Measurements from ENCODE around the gene RFC2.

RFC2 gene

GRCh38 chr7:74222851-74223710 is 31.1 kb downstream of the RFC2 start:
- no peaks in the 10 kb centered on the region for H3K27me3 ChIP-seq (ENCODE audit: insufficient read depth, low read length, poor library complexity)
- TF ChIP-seq, protein P1, sequence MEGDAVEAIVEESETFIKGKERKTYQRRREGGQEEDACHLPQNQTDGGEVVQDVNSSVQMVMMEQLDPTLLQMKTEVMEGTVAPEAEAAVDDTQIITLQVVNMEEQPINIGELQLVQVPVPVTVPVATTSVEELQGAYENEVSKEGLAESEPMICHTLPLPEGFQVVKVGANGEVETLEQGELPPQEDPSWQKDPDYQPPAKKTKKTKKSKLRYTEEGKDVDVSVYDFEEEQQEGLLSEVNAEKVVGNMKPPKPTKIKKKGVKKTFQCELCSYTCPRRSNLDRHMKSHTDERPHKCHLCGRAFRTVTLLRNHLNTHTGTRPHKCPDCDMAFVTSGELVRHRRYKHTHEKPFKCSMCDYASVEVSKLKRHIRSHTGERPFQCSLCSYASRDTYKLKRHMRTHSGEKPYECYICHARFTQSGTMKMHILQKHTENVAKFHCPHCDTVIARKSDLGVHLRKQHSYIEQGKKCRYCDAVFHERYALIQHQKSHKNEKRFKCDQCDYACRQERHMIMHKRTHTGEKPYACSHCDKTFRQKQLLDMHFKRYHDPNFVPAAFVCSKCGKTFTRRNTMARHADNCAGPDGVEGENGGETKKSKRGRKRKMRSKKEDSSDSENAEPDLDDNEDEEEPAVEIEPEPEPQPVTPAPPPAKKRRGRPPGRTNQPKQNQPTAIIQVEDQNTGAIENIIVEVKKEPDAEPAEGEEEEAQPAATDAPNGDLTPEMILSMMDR (IDR thresholded peaks at IDR 0.05; ENCODE audit: borderline replicate concordance, extremely low read depth, low read length, poor library complexity, severe bottlenecking), result no peak
- no peak for TF ChIP-seq EZH2 (IDR thresholded peaks at IDR 0.05; ENCODE audit: borderline replicate concordance, low read depth, low read length, severe bottlenecking)
- ATAC-seq (ENCODE audit: insufficient read depth, low read depth) (no peak; the same call in 2 of the 3 replicates), DNase-seq (no peak)
- no peak overlapping the region for H3K4me3 ChIP-seq (ENCODE audit: low read depth in 1 of 2, low read length in 2 of 2)
- no peak overlapping the region for H3K4me2 ChIP-seq (ENCODE audit: insufficient read depth, low read length)
- no peaks in the 10 kb centered on the region for H3K9me3 ChIP-seq (ENCODE audit: insufficient read depth, low read length, severe bottlenecking)
- H4K20me1 ChIP-seq (ENCODE audit: insufficient read depth, low read length), result no peaks in the 10 kb centered on the region
- no peak overlapping the region for H3K9ac ChIP-seq (ENCODE audit: low read depth, low read length)
- no peaks in the 10 kb centered on the region for H3K79me2 ChIP-seq (ENCODE audit: insufficient read depth, low read length)
- peaks cover 33% of the 10 kb centered on the region for H3K36me3 ChIP-seq (ENCODE audit: insufficient read depth, low read length)
- peak overlapping the region; percentile 64 for H3K27ac ChIP-seq (ENCODE audit: low read length)
- H3K4me1 ChIP-seq (ENCODE audit: insufficient read depth, low read length), result peaks cover 33% of the 10 kb centered on the region
- H2AFZ ChIP-seq (ENCODE audit: low read depth, low read length), result no peak overlapping the region

- no peak for TF ChIP-seq EZH2 (IDR thresholded peaks at IDR 0.05; ENCODE audit: borderline replicate concordance, low read depth, low read length, severe bottlenecking)
- TF ChIP-seq, protein P1 (IDR thresholded peaks at IDR 0.05; ENCODE audit: borderline replicate concordance, extremely low read depth, low read length, poor library complexity, severe bottlenecking), result no peak
- H3K36me3 ChIP-seq (ENCODE audit: insufficient read depth, low read length), result peaks cover 26% of the 10 kb centered on the region
- no peak overlapping the region for H2AFZ ChIP-seq (ENCODE audit: low read depth, low read length)
- no peaks in the 10 kb centered on the region for H3K79me2 ChIP-seq (ENCODE audit: insufficient read depth, low read length)
- H3K9ac ChIP-seq (ENCODE audit: low read depth, low read length), result no peak overlapping the region
- H3K4me3 ChIP-seq (ENCODE audit: low read depth in 1 of 2, low read length in 2 of 2), result no peak overlapping the region
- no peak for ATAC-seq (ENCODE audit: insufficient read depth, low read depth)
- peak overlapping the region; percentile 66 for H3K27ac ChIP-seq (ENCODE audit: low read length)
- H3K27me3 ChIP-seq (ENCODE audit: insufficient read depth, low read length, poor library complexity), result no peaks in the 10 kb centered on the region
- H3K4me2 ChIP-seq (ENCODE audit: insufficient read depth, low read length), result no peak overlapping the region
- H3K4me1 ChIP-seq (ENCODE audit: insufficient read depth, low read length), result peaks cover 45% of the 10 kb centered on the region
- no peak for DNase-seq
- H4K20me1 ChIP-seq (ENCODE audit: insufficient read depth, low read length), result no peaks in the 10 kb centered on the region
- H3K9me3 ChIP-seq (ENCODE audit: insufficient read depth, low read length, severe bottlenecking), result no peaks in the 10 kb centered on the region
These were observed 32.5 kb downstream of the RFC2 start for GRCh38 chr7:74221713-74222112.

- H3K36me3 ChIP-seq (ENCODE audit: insufficient read depth, low read length), result peaks cover 11% of the 10 kb centered on the region
- H4K20me1 ChIP-seq (ENCODE audit: insufficient read depth, low read length), result no peaks in the 10 kb centered on the region
- H2AFZ ChIP-seq (ENCODE audit: low read depth, low read length), result no peak overlapping the region
- DNase-seq (peak; percentile 52), ATAC-seq (ENCODE audit: insufficient read depth, low read depth) (no peak)
- H3K27ac ChIP-seq (ENCODE audit: low read length), result peak overlapping the region; percentile 95
- H3K4me2 ChIP-seq (ENCODE audit: insufficient read depth, low read length), result no peak overlapping the region
- H3K79me2 ChIP-seq (ENCODE audit: insufficient read depth, low read length), result no peaks in the 10 kb centered on the region
- TF ChIP-seq, protein P1 (IDR thresholded peaks at IDR 0.05; ENCODE audit: borderline replicate concordance, extremely low read depth, low read length, poor library complexity, severe bottlenecking), result no peak
- no peak for TF ChIP-seq EZH2 (IDR thresholded peaks at IDR 0.05; ENCODE audit: borderline replicate concordance, low read depth, low read length, severe bottlenecking)
- no peak overlapping the region for H3K4me3 ChIP-seq (ENCODE audit: low read depth in 1 of 2, low read length in 2 of 2)
- H3K9ac ChIP-seq (ENCODE audit: low read depth, low read length), result peak overlapping the region; percentile 32
- no peaks in the 10 kb centered on the region for H3K27me3 ChIP-seq (ENCODE audit: insufficient read depth, low read length, poor library complexity)
- peaks cover 60% of the 10 kb centered on the region for H3K4me1 ChIP-seq (ENCODE audit: insufficient read depth, low read length)
- H3K9me3 ChIP-seq (ENCODE audit: insufficient read depth, low read length, severe bottlenecking), result no peaks in the 10 kb centered on the region
These were observed 34.0 kb downstream of the RFC2 start for GRCh38 chr7:74220229-74220628.

All from DND-41 (cell line).